Measurements from ENCODE around the gene PKP4. TPM values are rescaled to one million over a fixed set of nuclear protein-coding genes. Genes with fewer than 3 reads are reported as not detected.

Gene PKP4
- total RNA-seq, 1 donor: 47.4 TPM

GRCh38 chr2:158477202-158477601, 20.4 kb downstream of the PKP4 start:
- no peaks in the 10 kb centered on the region for H4K20me1 ChIP-seq (ENCODE audit: insufficient read depth, low read length)
- DNase-seq (ENCODE audit: insufficient read length, low spot score, missing footprints): no peak
- TF ChIP-seq, protein P1, sequence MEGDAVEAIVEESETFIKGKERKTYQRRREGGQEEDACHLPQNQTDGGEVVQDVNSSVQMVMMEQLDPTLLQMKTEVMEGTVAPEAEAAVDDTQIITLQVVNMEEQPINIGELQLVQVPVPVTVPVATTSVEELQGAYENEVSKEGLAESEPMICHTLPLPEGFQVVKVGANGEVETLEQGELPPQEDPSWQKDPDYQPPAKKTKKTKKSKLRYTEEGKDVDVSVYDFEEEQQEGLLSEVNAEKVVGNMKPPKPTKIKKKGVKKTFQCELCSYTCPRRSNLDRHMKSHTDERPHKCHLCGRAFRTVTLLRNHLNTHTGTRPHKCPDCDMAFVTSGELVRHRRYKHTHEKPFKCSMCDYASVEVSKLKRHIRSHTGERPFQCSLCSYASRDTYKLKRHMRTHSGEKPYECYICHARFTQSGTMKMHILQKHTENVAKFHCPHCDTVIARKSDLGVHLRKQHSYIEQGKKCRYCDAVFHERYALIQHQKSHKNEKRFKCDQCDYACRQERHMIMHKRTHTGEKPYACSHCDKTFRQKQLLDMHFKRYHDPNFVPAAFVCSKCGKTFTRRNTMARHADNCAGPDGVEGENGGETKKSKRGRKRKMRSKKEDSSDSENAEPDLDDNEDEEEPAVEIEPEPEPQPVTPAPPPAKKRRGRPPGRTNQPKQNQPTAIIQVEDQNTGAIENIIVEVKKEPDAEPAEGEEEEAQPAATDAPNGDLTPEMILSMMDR (IDR thresholded peaks at IDR 0.05; ENCODE audit: extremely low read depth, low read depth, low read length): no peak
- H3K79me2 ChIP-seq (ENCODE audit: insufficient read depth, low read length): peaks cover 50% of the 10 kb centered on the region
- no peak overlapping the region for H3K4me3 ChIP-seq (ENCODE audit: insufficient read depth, low read length)
- no peak overlapping the region for H3K27ac ChIP-seq (ENCODE audit: low read depth, low read length)
- no peak overlapping the region for H3K4me2 ChIP-seq (ENCODE audit: insufficient read depth, low read length)
- H3K4me1 ChIP-seq (ENCODE audit: insufficient read depth, low read length): peaks cover under 1% of the 10 kb centered on the region
- no peaks in the 10 kb centered on the region for H3K27me3 ChIP-seq (ENCODE audit: insufficient read depth, low read length)
- no peaks in the 10 kb centered on the region for H3K9me3 ChIP-seq (ENCODE audit: low read depth, low read length)
- peaks cover 4% of the 10 kb centered on the region for H3K36me3 ChIP-seq (ENCODE audit: insufficient read depth, low read length)
- no peak overlapping the region for H2AFZ ChIP-seq (ENCODE audit: low read length)

- no peak overlapping the region for H3K4me2 ChIP-seq (ENCODE audit: insufficient read depth, low read length)
Observed at GRCh38 chr2:158478237-158478636, 21.5 kb downstream of the PKP4 start.

GRCh38 chr2:158478816-158479215, 22.1 kb downstream of the PKP4 start:
- DNase-seq (ENCODE audit: insufficient read length, low spot score, missing footprints): no peak
- H3K4me1 ChIP-seq (ENCODE audit: insufficient read depth, low read length): peaks cover 8% of the 10 kb centered on the region
- H3K27me3 ChIP-seq (ENCODE audit: insufficient read depth, low read length): no peaks in the 10 kb centered on the region
- H3K4me2 ChIP-seq (ENCODE audit: insufficient read depth, low read length): no peak overlapping the region
- H3K27ac ChIP-seq (ENCODE audit: low read depth, low read length): no peak overlapping the region
- H3K36me3 ChIP-seq (ENCODE audit: insufficient read depth, low read length): peaks cover 4% of the 10 kb centered on the region
- peaks cover 62% of the 10 kb centered on the region for H3K79me2 ChIP-seq (ENCODE audit: insufficient read depth, low read length)
- TF ChIP-seq, protein P1 (IDR thresholded peaks at IDR 0.05; ENCODE audit: extremely low read depth, low read depth, low read length): no peak
- no peak overlapping the region for H2AFZ ChIP-seq (ENCODE audit: low read length)
- no peaks in the 10 kb centered on the region for H3K9me3 ChIP-seq (ENCODE audit: low read depth, low read length)
- H3K4me3 ChIP-seq (ENCODE audit: insufficient read depth, low read length): no peak overlapping the region
- H4K20me1 ChIP-seq (ENCODE audit: insufficient read depth, low read length): no peaks in the 10 kb centered on the region

More at GRCh38 chr2:158478237-158478636, 21.5 kb downstream of the PKP4 start:
- no peak overlapping the region for H2AFZ ChIP-seq (ENCODE audit: low read length)
- no peaks in the 10 kb centered on the region for H3K27me3 ChIP-seq (ENCODE audit: insufficient read depth, low read length)
- peaks cover 57% of the 10 kb centered on the region for H3K79me2 ChIP-seq (ENCODE audit: insufficient read depth, low read length)
- no peaks in the 10 kb centered on the region for H4K20me1 ChIP-seq (ENCODE audit: insufficient read depth, low read length)
- TF ChIP-seq, protein P1 (IDR thresholded peaks at IDR 0.05; ENCODE audit: extremely low read depth, low read depth, low read length): no peak
- H3K36me3 ChIP-seq (ENCODE audit: insufficient read depth, low read length): peaks cover 4% of the 10 kb centered on the region
- H3K27ac ChIP-seq (ENCODE audit: low read depth, low read length): no peak overlapping the region
- H3K9me3 ChIP-seq (ENCODE audit: low read depth, low read length): no peaks in the 10 kb centered on the region
- no peak overlapping the region for H3K4me3 ChIP-seq (ENCODE audit: insufficient read depth, low read length)
- DNase-seq (ENCODE audit: insufficient read length, low spot score, missing footprints): no peak
- peaks cover 8% of the 10 kb centered on the region for H3K4me1 ChIP-seq (ENCODE audit: insufficient read depth, low read length)

DNA sequence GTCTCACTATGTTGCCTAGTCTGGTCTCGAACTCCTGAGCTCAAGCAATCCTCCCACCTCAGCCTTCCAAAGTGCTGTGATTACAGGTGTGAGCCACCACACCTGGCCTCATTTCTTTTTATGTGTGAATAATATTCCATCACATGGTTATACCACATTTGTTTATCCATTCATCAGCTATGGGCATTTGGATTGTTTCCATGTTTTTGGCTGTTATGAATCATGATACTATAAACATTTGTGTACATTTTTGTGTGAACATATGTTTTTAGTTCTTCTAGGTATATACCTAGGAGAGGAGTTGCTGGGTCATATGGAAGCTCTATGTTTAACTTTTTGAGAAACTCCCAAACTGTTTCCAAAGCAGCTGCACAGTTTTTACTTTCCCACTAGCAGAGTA, 24.4 kb downstream of the PKP4 start:
- no peaks in the 10 kb centered on the region for H3K27me3 ChIP-seq (ENCODE audit: insufficient read depth, low read length)
- DNase-seq (ENCODE audit: insufficient read length, low spot score, missing footprints): no peak
- H4K20me1 ChIP-seq (ENCODE audit: insufficient read depth, low read length): no peaks in the 10 kb centered on the region
- no peak overlapping the region for H3K27ac ChIP-seq (ENCODE audit: low read depth, low read length)
- no peak overlapping the region for H3K4me2 ChIP-seq (ENCODE audit: insufficient read depth, low read length)
- H3K36me3 ChIP-seq (ENCODE audit: insufficient read depth, low read length): peaks cover 4% of the 10 kb centered on the region
- no peaks in the 10 kb centered on the region for H3K9me3 ChIP-seq (ENCODE audit: low read depth, low read length)
- peaks cover 75% of the 10 kb centered on the region for H3K79me2 ChIP-seq (ENCODE audit: insufficient read depth, low read length)
- H3K4me1 ChIP-seq (ENCODE audit: insufficient read depth, low read length): peaks cover 8% of the 10 kb centered on the region
- H3K4me3 ChIP-seq (ENCODE audit: insufficient read depth, low read length): no peak overlapping the region
- no peak overlapping the region for H2AFZ ChIP-seq (ENCODE audit: low read length)
- TF ChIP-seq, protein P1 (IDR thresholded peaks at IDR 0.05; ENCODE audit: extremely low read depth, low read depth, low read length): no peak

All from osteoblast (primary cell).